HG03175 (cell line): ENCODE data around the gene WIPF3.

Experiments used
- ATAC-seq: cut with Tn5 transposase; IDR thresholded peaks from one replicate; pipeline ENCODE4 v1.9.1; 2021; ENCODE audit warnings: mild to moderate bottlenecking, moderate library complexity; ENCODE audit not compliant: unreplicated experiment

WIPF3 gene

GRCh38 chr7:29806208-29806994, at the start of gene WIPF3:
WIPF3 (plus strand) TSS chr7:29806508; CDS start chr7:29834725, 28,217 bp downstream.
- no peak for ATAC-seq

GRCh38 chr7:29763266-29763665, 43.0 kb upstream of the WIPF3 start:
- ATAC-seq = no peak

- no peak for ATAC-seq
Observed at GRCh38 chr7:29764227-29764626, 42.1 kb upstream of the WIPF3 start.

- no peak for ATAC-seq
Observed at GRCh38 chr7:29765490-29765889, 40.8 kb upstream of the WIPF3 start.

GRCh38 chr7:29770371-29770770, 35.9 kb upstream of the WIPF3 start:
- ATAC-seq = no peak

GRCh38 chr7:29771081-29771816, 35.1 kb upstream of the WIPF3 start:
- no peak for ATAC-seq

- no peak for ATAC-seq
Observed at GRCh38 chr7:29779017-29779416, 27.3 kb upstream of the WIPF3 start.

- ATAC-seq = no peak
Observed at GRCh38 chr7:29780346-29780745, 26.0 kb upstream of the WIPF3 start.

- no peak for ATAC-seq
Observed at GRCh38 chr7:29783671-29784070, 22.6 kb upstream of the WIPF3 start.

- ATAC-seq = no peak
Observed at GRCh38 chr7:29793507-29793906, 12.8 kb upstream of the WIPF3 start.

- no peak for ATAC-seq
Observed at GRCh38 chr7:29794959-29795629, 11.2 kb upstream of the WIPF3 start.

- ATAC-seq = no peak
Observed at GRCh38 chr7:29795696-29796580, 10.4 kb upstream of the WIPF3 start.

- no peak for ATAC-seq
Observed at GRCh38 chr7:29797112-29797944, 9.0 kb upstream of the WIPF3 start.

- no peak for ATAC-seq
Observed at GRCh38 chr7:29798422-29798821, 7.9 kb upstream of the WIPF3 start.

- no peak for ATAC-seq
Observed at GRCh38 chr7:29801929-29802328, 4.4 kb upstream of the WIPF3 start.

- no peak for ATAC-seq
Observed at GRCh38 chr7:29805031-29805430, 1.3 kb upstream of the WIPF3 start.

GRCh38 chr7:29805886-29806207, 461 bp upstream of the WIPF3 start:
- no peak for ATAC-seq

GRCh38 chr7:29806995-29807841, 910 bp downstream of the WIPF3 start:
- ATAC-seq = no peak
